H1 (cell line): Measurements from ENCODE around the gene RIN3. TPM values are rescaled to one million over a fixed set of nuclear protein-coding genes. Genes with fewer than 3 reads are reported as not detected.

Experiments used
- CTCF ChIA-PET: fragments of 300-600 bp; sonication (Branson Sonifier 250); formaldehyde crosslinking; loops from one replicate; lab custom pipeline; 2021; ENCODE audit not compliant: partially characterized antibody; lab: Charles Lee
- POLR2A ChIA-PET: fragments of 300-600 bp; sonication (Branson Sonifier 250); formaldehyde crosslinking; loops from one replicate; lab custom pipeline; 2021; ENCODE audit warnings: inconsistent platforms; ENCODE audit not compliant: partially characterized antibody; lab: Charles Lee
- DNase-seq, 2 experiments: peaks; one replicate each; pipeline versions ENCODE4 v3.0.0 to v3.0.0-alpha.2; 2010 to 2022; ENCODE audit warnings: low spot score in 2 of 2, low read depth in 1 of 2, mixed read lengths in 1 of 2
- FAIRE-seq: peaks from 2 replicates; lab custom pipeline; 2011; peaks lifted over from hg19 to GRCh38; lab: Jason Lieb, UNC
- H2AFZ ChIP-seq: 2 replicates; pipeline ENCODE4 v1.8.1; 2012; ENCODE audit warnings: low read length, inconsistent platforms
- H2AK5ac ChIP-seq: 2 replicates; pipeline ENCODE4 v1.6.1; 2013; ENCODE audit warnings: low read depth, low read length
- H2BK120ac ChIP-seq: replicated peaks from 2 replicates; pipeline ENCODE3; 2013; ENCODE audit warnings: low read depth, low read length, inconsistent platforms
- H2BK12ac ChIP-seq: 2 replicates; pipeline ENCODE4 v1.6.1; 2013; ENCODE audit warnings: low read depth, low read length
- H2BK15ac ChIP-seq: 2 replicates; pipeline ENCODE4 v1.6.1; 2013; ENCODE audit warnings: low read length
- H2BK20ac ChIP-seq: 2 replicates; pipeline ENCODE4 v1.6.1; 2013; ENCODE audit warnings: low read length
- H2BK5ac ChIP-seq: 2 replicates; pipeline ENCODE4 v1.6.1; 2013; ENCODE audit warnings: low read depth, low read length
- H3K14ac ChIP-seq: 2 replicates; pipeline ENCODE4 v1.6.1; 2013; ENCODE audit warnings: inconsistent platforms; ENCODE audit not compliant: insufficient read length
- H3K18ac ChIP-seq: 2 replicates; pipeline ENCODE4 v1.6.1; 2013; ENCODE audit warnings: low read length; ENCODE audit errors: extremely low read depth
- H3K23ac ChIP-seq: 2 replicates; pipeline ENCODE4 v1.6.1; 2013; ENCODE audit warnings: inconsistent platforms; ENCODE audit not compliant: insufficient read length
- H3K23me2 ChIP-seq: 2 replicates; pipeline ENCODE4 v1.6.1; 2013; ENCODE audit warnings: low read depth, low read length
- H3K27ac ChIP-seq: 2 replicates; pipeline ENCODE4 v1.6.1; 2011; ENCODE audit warnings: low read depth, low read length, inconsistent platforms
- H3K27me3 ChIP-seq, 4 experiments: replicated peaks in 1 of 4; 1 replicate in 1 of 4; 2 replicates in 3 of 4; pipeline versions ENCODE4 v1.6.1 to v1.8.1; 2011 to 2013; ENCODE audit warnings: low read length in 3 of 4, mild to moderate bottlenecking in 3 of 4, inconsistent platforms in 2 of 4, mixed read lengths in 2 of 4, moderate library complexity in 1 of 4; ENCODE audit not compliant: control insufficient read depth in 3 of 4, insufficient read depth in 3 of 4; ENCODE audit errors: extremely low read depth in 1 of 4
- H3K36me3 ChIP-seq, 4 experiments: 2 replicates each; pipeline versions ENCODE4 v1.6.1 to v1.8.1; 2011 to 2013; ENCODE audit warnings: mild to moderate bottlenecking in 4 of 4, low read length in 3 of 4, moderate library complexity in 2 of 4, control low read depth in 1 of 4, inconsistent platforms in 1 of 4; ENCODE audit not compliant: insufficient read depth in 4 of 4, control insufficient read depth in 2 of 4
- H3K4ac ChIP-seq: replicated peaks from 2 replicates; pipeline ENCODE3; 2013; ENCODE audit warnings: low read length, low read depth, mixed read lengths, inconsistent platforms; ENCODE audit not compliant: insufficient read length
- H3K4me1 ChIP-seq, 4 experiments: replicated peaks in 1 of 4; 1 replicate in 1 of 4; 2 replicates in 3 of 4; pipeline versions ENCODE4 v1.6.1 to v1.8.1; 2011 to 2013; ENCODE audit warnings: low read length in 3 of 4, inconsistent platforms in 2 of 4, mixed read lengths in 1 of 4; ENCODE audit not compliant: insufficient read depth in 4 of 4, control insufficient read depth in 3 of 4
- H3K4me2 ChIP-seq, 2 experiments: 2 replicates each; pipeline versions ENCODE4 v1.6.1 to v1.8.1; 2011 to 2013; ENCODE audit warnings: low read depth in 2 of 2, low read length in 2 of 2, control low read depth in 1 of 2, inconsistent platforms in 1 of 2, mild to moderate bottlenecking in 1 of 2; ENCODE audit not compliant: insufficient read depth in 1 of 2
- H3K4me3 ChIP-seq, 4 experiments: fragments of 200-600, 300-600 bp in 1 of 4; sonication (generic), shearing (Covaris generic), sonication (Bioruptor Twin) in 1 of 4; 2 replicates each; pipeline versions ENCODE4 v1.5.1 to v1.8.1; 2011 to 2016; ENCODE audit warnings: low read length in 4 of 4, low read depth in 3 of 4, control low read depth in 2 of 4, inconsistent platforms in 2 of 4, mild to moderate bottlenecking in 2 of 4, mixed read lengths in 1 of 4, moderate library complexity in 1 of 4; ENCODE audit not compliant: insufficient read depth in 2 of 4; ENCODE audit errors: extremely low read depth in 1 of 4
- H3K56ac ChIP-seq: replicated peaks from 2 replicates; pipeline ENCODE3; 2013; ENCODE audit warnings: low read depth, mild to moderate bottlenecking, mixed read lengths, low read length, inconsistent platforms; ENCODE audit not compliant: insufficient read length
- H3K79me1 ChIP-seq: 2 replicates; pipeline ENCODE4 v1.6.1; 2013; ENCODE audit warnings: low read depth, low read length, control low read depth
- H3K79me2 ChIP-seq, 2 experiments: 2 replicates each; pipeline versions ENCODE4 v1.6.1 to v1.8.1; 2012 to 2013; ENCODE audit warnings: low read length in 2 of 2, mild to moderate bottlenecking in 2 of 2, inconsistent platforms in 1 of 2; ENCODE audit not compliant: insufficient read depth in 2 of 2, control insufficient read depth in 1 of 2
- H3K9ac ChIP-seq, 4 experiments: replicated peaks in 1 of 4; 1 replicate in 1 of 4; 2 replicates in 3 of 4; pipeline versions ENCODE4 v1.6.1 to v1.8.1; 2011 to 2013; ENCODE audit warnings: low read depth in 3 of 4, low read length in 3 of 4, control low read depth in 2 of 4, mild to moderate bottlenecking in 2 of 4, moderate library complexity in 2 of 4, inconsistent platforms in 1 of 4; ENCODE audit errors: extremely low read depth in 1 of 4
- H3K9me3 ChIP-seq, 2 experiments: 2 replicates each; pipeline versions ENCODE4 v1.6.1 to v1.8.1; 2012 to 2013; ENCODE audit warnings: mild to moderate bottlenecking in 2 of 2, moderate library complexity in 2 of 2, control low read depth in 1 of 2, inconsistent platforms in 1 of 2, low read depth in 1 of 2, low read length in 1 of 2, mixed read lengths in 1 of 2; ENCODE audit not compliant: insufficient read depth in 2 of 2
- H4K20me1 ChIP-seq, 2 experiments: replicated peaks in 1 of 2; 2 replicates each; pipeline versions ENCODE3 to v1.8.1; 2011 to 2013; ENCODE audit warnings: inconsistent platforms in 2 of 2, low read length in 2 of 2, mild to moderate bottlenecking in 1 of 2; ENCODE audit not compliant: insufficient read depth in 2 of 2, control insufficient read depth in 1 of 2
- H4K5ac ChIP-seq: 2 replicates; pipeline ENCODE4 v1.6.1; 2013; ENCODE audit warnings: low read length, low read depth, mixed read lengths, inconsistent platforms; ENCODE audit not compliant: insufficient read length
- H4K8ac ChIP-seq: 2 replicates; pipeline ENCODE4 v1.8.0; 2013; ENCODE audit warnings: mild to moderate bottlenecking, moderate library complexity, low read length, inconsistent platforms; ENCODE audit not compliant: insufficient read depth; ENCODE audit errors: extremely low read depth
- H4K91ac ChIP-seq: replicated peaks from 2 replicates; pipeline ENCODE3; 2013; ENCODE audit warnings: low read length, mixed read lengths, inconsistent platforms; ENCODE audit not compliant: insufficient read length
- BCL11A ChIP-seq, 2 experiments: IDR thresholded peaks; one replicate each; pipeline ENCODE4 v1.6.1; 2011; ENCODE audit warnings: low read depth in 2 of 2, low read length in 2 of 2, mild to moderate bottlenecking in 2 of 2
- CHD2 ChIP-seq: IDR thresholded peaks from 2 replicates; pipeline ENCODE4 v1.6.1; 2012; ENCODE audit warnings: low read length, improper control_type of control experiment
- FOSL1 ChIP-seq: IDR thresholded peaks from 2 replicates; pipeline ENCODE4 v1.6.1; 2011; ENCODE audit warnings: mild to moderate bottlenecking, low read depth, low read length, moderate library complexity; ENCODE audit not compliant: insufficient read depth
- NANOG ChIP-seq: IDR thresholded peaks from 2 replicates; pipeline ENCODE4 v1.6.1; 2011; ENCODE audit warnings: low read length, low read depth, mild to moderate bottlenecking, inconsistent platforms; ENCODE audit not compliant: insufficient read depth, poor library complexity, severe bottlenecking
- NRF1 ChIP-seq: IDR thresholded peaks from 2 replicates; pipeline ENCODE4 v1.6.1; 2011; ENCODE audit warnings: mild to moderate bottlenecking, low read depth, low read length, improper control_type of control experiment
- SIRT6 ChIP-seq: IDR thresholded peaks from one replicate; pipeline ENCODE4 v1.7.1; 2012; ENCODE audit warnings: low read length, inconsistent platforms
- TCF12 ChIP-seq: IDR thresholded peaks from 2 replicates; pipeline ENCODE4 v1.6.1; 2011; ENCODE audit warnings: low read depth, mild to moderate bottlenecking, low read length
- TEAD4 ChIP-seq: IDR thresholded peaks from 2 replicates; pipeline ENCODE4 v1.6.1; 2012; ENCODE audit warnings: low read depth, low read length, inconsistent platforms, mixed read lengths
- YY1 ChIP-seq: IDR thresholded peaks from 2 replicates; pipeline ENCODE4 v1.6.1; 2011; ENCODE audit warnings: low read depth, mild to moderate bottlenecking, low read length
- WGBS, 2 experiments: shearing (Covaris generic) in 1 of 2; methylation state at CpG; one replicate each; pipeline versions ENCODE4 v1.1.6 to v1.1.7; 2013 to 2015; ENCODE audit warnings: low lambda C conversion rate in 2 of 2, mixed read lengths in 2 of 2, inconsistent platforms in 1 of 2, low coverage in 1 of 2, missing lambda C conversion rate in 1 of 2; ENCODE audit not compliant: insufficient replicate concordance in 2 of 2, insufficient coverage in 1 of 2, insufficient read length in 1 of 2; ENCODE audit errors: extremely low coverage in 1 of 2, missing lambda C conversion rate in 1 of 2; 5-methylcytosine and 5-hydroxymethylcytosine counted together
- polyA plus RNA-seq, 7 experiments: library from polyadenylated mRNA; depleted of rRNA in 3 of 7; stranded (reverse) in 5 of 7; unstranded in 2 of 7; fragments of >200 nt in 5 of 7; fragments of 200-250 nt in 2 of 7; gene quantifications; 1 replicate in 5 of 7; 2 replicates in 1 of 7; 4 replicates in 1 of 7; pipeline versions ENCODE4 v1.2.1 to v1.2.3, GENCODE V29; 2011 to 2013; ENCODE audit warnings: missing spikeins in 2 of 7, mixed read lengths in 2 of 7
- total RNA-seq: library from RNA; stranded (reverse); fragmentation: NEBNext Ultra II Directional; extraction: Animal tissue kit (Norgen Biotek cat#: 25700); gene quantifications from 2 replicates; pipeline ENCODE4 v1.2.1, GENCODE V29; 2021

Gene RIN3
- total and polyA plus RNA-seq, 2 of the 8 experiments (the other 6 are each of a cell fraction or from before 2014, with no cell fraction given): 0.59 to 1.5 TPM

DNA sequence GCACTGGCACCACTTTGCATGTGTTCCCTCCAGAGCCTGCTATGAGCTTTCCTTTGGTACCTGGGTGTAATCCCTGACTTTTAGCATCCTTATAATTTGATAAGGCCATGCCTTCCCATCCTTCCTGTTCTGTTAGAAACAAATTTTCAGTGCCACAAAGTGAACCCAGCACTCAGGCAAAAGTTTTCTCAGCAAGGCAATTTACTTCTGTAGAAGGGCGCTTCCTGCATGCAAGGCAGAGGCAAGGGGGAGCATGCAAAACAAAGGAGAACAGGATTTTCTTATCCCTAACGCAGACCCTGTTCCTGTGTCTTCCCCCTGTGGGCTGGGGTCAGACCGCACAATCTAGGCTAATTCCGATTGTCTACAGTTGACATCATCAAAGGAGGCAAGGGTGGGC lies 108.7 kb downstream of the RIN3 start:
- Histone ChIP-seq H2BK5ac (no peak overlapping the region), H3K27me3 (no peaks in the 10 kb centered on the region), H3K56ac (no peak overlapping the region), H3K23ac (no peak overlapping the region), H3K4me1 (peaks cover 0 to 12% (median 3%) of the 10 kb centered on the region in 4 experiments; a peak in 2 of 7 replicates), H2AK5ac (no peak overlapping the region), H2BK15ac (no peak overlapping the region), H3K14ac (no peak overlapping the region), H4K20me1 (no peaks in the 10 kb centered on the region), H3K79me1 (no peaks in the 10 kb centered on the region), H3K36me3 (peaks cover 0 to 3% (median 0%) of the 10 kb centered on the region in 4 experiments; a peak in 3 of 8 replicates), H3K18ac (no peak overlapping the region), H3K27ac (no peak overlapping the region), H2BK12ac (no peak overlapping the region), H2AFZ (no peak overlapping the region), H3K23me2 (peaks cover 5% of the 10 kb centered on the region; the same call in 1 of the 2 replicates), H4K5ac (no peak overlapping the region), H2BK120ac (no peak overlapping the region), H3K9ac (no peak overlapping the region), H3K4ac (no peak overlapping the region), H3K4me3 (no peak overlapping the region), H2BK20ac (no peak overlapping the region), H3K4me2 (no peak overlapping the region), H4K91ac (no peak overlapping the region), H3K79me2 (no peaks in the 10 kb centered on the region), H3K9me3 (no peaks in the 10 kb centered on the region), H4K8ac (no peak overlapping the region)
- POLR2A ChIA-PET: no interaction called here
- 86% methylated on average over 4 of the region's 4 CpGs; no CpG with 5 or more reads in 1 of the 2 experiments for WGBS, 2 experiments
- DNase-seq (no peak), FAIRE-seq (no peak)
- CTCF ChIA-PET: interaction anchor here (0.5 to 5.8 kb wide), 6 partner anchors 9 to 122 kb away, joined by 3 to 38 read pairs (median 3); no protein-coding TSS in a partner anchor
- TF ChIP-seq NRF1 (no peak), TEAD4 (no peak), NANOG (no peak), FOSL1 (no peak), TCF12 (no peak), CHD2 (no peak), YY1 (no peak), SIRT6 (no peak), BCL11A (IDR thresholded peaks at IDR 0.05; ENCODE audit: low read depth in 2 of 2, low read length in 2 of 2) (no peak)
